ENCODE measurements around the gene DAO. TPM values are rescaled to one million over a fixed set of nuclear protein-coding genes. Genes with fewer than 3 reads are reported as not detected.

DAO gene
- total RNA-seq, 1 experiment from 2014 or later: not detected

GRCh38 chr12:108896817-108897216 is 16.9 kb downstream of the DAO start:
- Histone ChIP-seq H3K23me2 (ENCODE audit: insufficient read length, low read depth, low read length, poor library complexity, severe bottlenecking) (no peaks in the 10 kb centered on the region), H2AFZ (ENCODE audit: low read length) (no peak overlapping the region), H3K14ac (ENCODE audit: insufficient read depth, low read length) (no peak overlapping the region), H3K4ac (ENCODE audit: low read depth, low read length) (no peak overlapping the region), H2BK20ac (ENCODE audit: low read depth, low read length, poor library complexity, severe bottlenecking) (no peak overlapping the region), H3K79me2 (ENCODE audit: insufficient read depth, low read length) (no peaks in the 10 kb centered on the region), H3K56ac (ENCODE audit: insufficient read length, low read depth, low read length) (no peak overlapping the region), H3K18ac (ENCODE audit: insufficient read length, low read depth, low read length) (no peak overlapping the region), H4K20me1 (ENCODE audit: control insufficient read depth, insufficient read depth, insufficient read length) (no peaks in the 10 kb centered on the region), H3T11ph (ENCODE audit: low read length) (no peak overlapping the region), H2BK5ac (ENCODE audit: insufficient read length, low read length) (no peak overlapping the region), H3K27me3 (ENCODE audit: insufficient read depth, low read length) (no peaks in the 10 kb centered on the region), H3K9ac (ENCODE audit: extremely low read depth, insufficient read length, low read length) (no peak overlapping the region), H2AK5ac (ENCODE audit: insufficient read length, low read length) (no peak overlapping the region), H2BK120ac (ENCODE audit: low read depth, low read length, poor library complexity, severe bottlenecking) (no peak overlapping the region), H3K4me1 (ENCODE audit: insufficient read depth, low read length) (no peaks in the 10 kb centered on the region; the same call in 1 of the 2 replicates), H3K23ac (ENCODE audit: insufficient read length, low read depth, low read length) (no peak overlapping the region), H2BK12ac (ENCODE audit: insufficient read length, low read depth, low read length) (no peak overlapping the region), H3K79me1 (ENCODE audit: insufficient read depth, low read depth, low read length, poor library complexity, severe bottlenecking) (no peaks in the 10 kb centered on the region), H3K27ac (ENCODE audit: insufficient read length, low read depth, low read length) (no peak overlapping the region), H2BK15ac (ENCODE audit: low read depth, low read length) (no peak overlapping the region), H4K8ac (replicated peaks; ENCODE audit: insufficient read length, low read depth, low read length) (no peak overlapping the region), H3K9me3 (ENCODE audit: control insufficient read depth, low read depth, low read length) (no peaks in the 10 kb centered on the region), H4K91ac (ENCODE audit: insufficient read length, low read depth, low read length) (no peak overlapping the region), H4K5ac (ENCODE audit: insufficient read length, low read depth, low read length) (no peak overlapping the region), H3K4me2 (ENCODE audit: insufficient read depth, insufficient read length, low read length) (no peak overlapping the region)
- no peaks in the 10 kb centered on the region for H3K4me1 Mint-ChIP-seq
- no peak overlapping the region for H3K4me3 Mint-ChIP-seq
- DNase-seq: no peak
- peaks cover 0 to 3% (median 0%) of the 10 kb centered on the region in 3 experiments; a peak in 2 of 7 replicates for H3K36me3 Mint-ChIP-seq (ENCODE audit: insufficient read depth in 1 of 3, low read depth in 3 of 3)
- no peak for TF ChIP-seq CTCF (conservative IDR thresholded peaks at IDR 0.05)
- peaks cover 2 to 7% of the 10 kb centered on the region in 2 experiments; a peak in 3 of 5 replicates for H3K9me3 Mint-ChIP-seq
- WGBS (ENCODE audit: extremely low coverage, insufficient read length, low lambda C conversion rate): no CpG with 5 or more reads among the region's 4 CpGs
- H3K27ac Mint-ChIP-seq: no peak overlapping the region
- peaks cover 10% of the 10 kb centered on the region for H3K27me3 Mint-ChIP-seq (ENCODE audit: low read depth)

All from H9 (cell line).